ENCODE data around the gene ALDH4A1. TPM values are rescaled to one million over a fixed set of nuclear protein-coding genes. Genes with fewer than 3 reads are reported as not detected.

Gene ALDH4A1
- total RNA-seq, 4 donors from 2014 or later: 16.5 to 25.8 (median 22.1) TPM

GRCh38 chr1:18879215-18879790 is 23.1 kb downstream of the ALDH4A1 start:
- no peak for TF ChIP-seq CTCF (IDR thresholded peaks at IDR 0.05)
- no peak for DNase-seq (ENCODE audit: low spot score in 2 of 2)
- no peak overlapping the region for H3K4me3 ChIP-seq (ENCODE audit: low read depth, poor library complexity, severe bottlenecking)
- 55 to 75% methylated on average over 12 of the region's 12 CpGs for WGBS, 2 donors
- intact Hi-C loops (cut with DNase I; ENCODE audit: low total_unique reads): no loop called here

GRCh38 chr1:18878538-18879214 is 23.7 kb downstream of the ALDH4A1 start:
- TF ChIP-seq CTCF (IDR thresholded peaks at IDR 0.05) (no peak), POLR2A (IDR thresholded peaks at IDR 0.05) (no peak)

GRCh38 chr1:18877282-18877681 is 25.1 kb downstream of the ALDH4A1 start:
- WGBS, 2 donors: 82% methylated on average over 29 to 35 of the region's 35 CpGs
- H3K4me3 ChIP-seq (ENCODE audit: low read depth, poor library complexity, severe bottlenecking): no peak overlapping the region
- TF ChIP-seq POLR2A (IDR thresholded peaks at IDR 0.05) (no peak), CTCF (IDR thresholded peaks at IDR 0.05) (no peak)
- intact Hi-C loops (cut with DNase I; ENCODE audit: low total_unique reads): no loop called here
- no peak for DNase-seq (ENCODE audit: low spot score in 2 of 2)

More at GRCh38 chr1:18878538-18879214, 23.7 kb downstream of the ALDH4A1 start:
- intact Hi-C loops (cut with DNase I; ENCODE audit: low total_unique reads): no loop called here
- 85% methylated on average over 12 of the region's 12 CpGs for WGBS, 2 donors
- H3K4me3 ChIP-seq (ENCODE audit: low read depth, poor library complexity, severe bottlenecking): no peak overlapping the region
- no peak for DNase-seq (ENCODE audit: low spot score in 2 of 2)

- no peak for TF ChIP-seq POLR2A (IDR thresholded peaks at IDR 0.05)
- intact Hi-C loops (cut with DNase I; ENCODE audit: low total_unique reads): no loop called here
- H3K4me3 ChIP-seq (ENCODE audit: low read depth, poor library complexity, severe bottlenecking): no peak overlapping the region
- WGBS, 2 donors: 87 to 94% methylated on average over 9 to 10 of the region's 10 CpGs
- DNase-seq (ENCODE audit: low spot score in 2 of 2): no peak
Observed at GRCh38 chr1:18876210-18876609, 26.1 kb downstream of the ALDH4A1 start.

- no peak for DNase-seq (ENCODE audit: low spot score in 2 of 2)
- 78 to 93% methylated on average over 3 of the region's 3 CpGs for WGBS, 2 donors
- intact Hi-C loops (cut with DNase I; ENCODE audit: low total_unique reads): no loop called here
- no peak overlapping the region for H3K4me3 ChIP-seq (ENCODE audit: low read depth, poor library complexity, severe bottlenecking)
- TF ChIP-seq POLR2A (IDR thresholded peaks at IDR 0.05) (no peak), CTCF (IDR thresholded peaks at IDR 0.05) (no peak)
Observed at GRCh38 chr1:18875796-18876128, 26.6 kb downstream of the ALDH4A1 start.

GRCh38 chr1:18875107-18875795 is 27.1 kb downstream of the ALDH4A1 start:
- intact Hi-C loops (cut with DNase I; ENCODE audit: low total_unique reads): no loop called here
- 50 to 57% methylated on average over 13 to 20 of the region's 20 CpGs for WGBS, 2 donors
- no peak overlapping the region for H3K4me3 ChIP-seq (ENCODE audit: low read depth, poor library complexity, severe bottlenecking)
- DNase-seq (ENCODE audit: low spot score in 2 of 2): peak; percentile 71 to 95
- TF ChIP-seq CTCF (IDR thresholded peaks at IDR 0.05): no peak
- no peak for TF ChIP-seq POLR2A (IDR thresholded peaks at IDR 0.05)

All from lower leg skin (tissue), 4 donors.